ENCODE data around the gene MACROD2. TPM values are rescaled to one million over a fixed set of nuclear protein-coding genes. Genes with fewer than 3 reads are reported as not detected.

MACROD2 gene
- total RNA-seq, 1 experiment from 2014 or later: 1.6 TPM

DNA sequence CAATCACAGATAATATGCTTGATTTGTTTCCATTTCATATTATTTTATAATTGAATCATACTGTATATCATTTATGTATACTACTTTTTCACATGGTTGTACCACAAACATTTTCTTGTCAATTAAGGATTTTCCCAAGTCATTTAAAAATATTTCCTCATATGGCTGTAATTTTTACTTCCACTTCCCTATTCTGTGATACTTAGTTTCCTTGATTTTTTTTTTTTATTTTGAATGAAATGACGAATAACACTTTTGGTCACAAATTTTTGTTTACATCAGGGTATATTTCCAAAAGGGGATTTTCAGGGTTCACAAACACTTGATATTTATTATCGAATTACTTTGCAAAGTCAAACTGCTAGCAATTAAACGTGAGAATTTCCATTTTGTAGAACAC lies 2062.3 kb downstream of the MACROD2 start:
- H3K4me1 Mint-ChIP-seq: peaks cover 12 to 14% of the 10 kb centered on the region in 2 experiments; a peak in 3 of 4 replicates
- Histone ChIP-seq H3K27ac (ENCODE audit: insufficient read length, low read depth, low read length) (no peak overlapping the region), H4K20me1 (ENCODE audit: control insufficient read depth, insufficient read depth, insufficient read length) (peaks cover 3% of the 10 kb centered on the region), H3K9me3 (ENCODE audit: control insufficient read depth, low read depth, low read length) (no peaks in the 10 kb centered on the region), H3K79me1 (ENCODE audit: insufficient read depth, low read depth, low read length, poor library complexity, severe bottlenecking) (no peaks in the 10 kb centered on the region), H2AFZ (ENCODE audit: low read length) (no peak overlapping the region), H3K23ac (ENCODE audit: insufficient read length, low read depth, low read length) (no peak overlapping the region), H3K56ac (ENCODE audit: insufficient read length, low read depth, low read length) (no peak overlapping the region), H3K4ac (ENCODE audit: low read depth, low read length) (no peak overlapping the region), H3K9ac (ENCODE audit: extremely low read depth, insufficient read length, low read length) (no peak overlapping the region), H2BK12ac (ENCODE audit: insufficient read length, low read depth, low read length) (no peak overlapping the region), H2BK5ac (ENCODE audit: insufficient read length, low read length) (no peak overlapping the region), H3T11ph (ENCODE audit: low read length) (no peak overlapping the region), H3K27me3 (ENCODE audit: insufficient read depth, low read length) (no peaks in the 10 kb centered on the region), H2AK5ac (ENCODE audit: insufficient read length, low read length) (no peak overlapping the region), H2BK20ac (ENCODE audit: low read depth, low read length, poor library complexity, severe bottlenecking) (no peak overlapping the region), H3K14ac (ENCODE audit: insufficient read depth, low read length) (no peak overlapping the region), H3K4me1 (ENCODE audit: insufficient read depth, low read length) (no peaks in the 10 kb centered on the region), H2BK15ac (ENCODE audit: low read depth, low read length) (no peak overlapping the region), H2BK120ac (ENCODE audit: low read depth, low read length, poor library complexity, severe bottlenecking) (no peak overlapping the region), H3K23me2 (ENCODE audit: insufficient read length, low read depth, low read length, poor library complexity, severe bottlenecking) (no peaks in the 10 kb centered on the region), H3K4me2 (ENCODE audit: insufficient read depth, insufficient read length, low read length) (no peak overlapping the region), H4K5ac (ENCODE audit: insufficient read length, low read depth, low read length) (no peak overlapping the region), H4K91ac (ENCODE audit: insufficient read length, low read depth, low read length) (no peak overlapping the region), H3K79me2 (ENCODE audit: insufficient read depth, low read length) (no peaks in the 10 kb centered on the region), H4K8ac (replicated peaks; ENCODE audit: insufficient read length, low read depth, low read length) (no peak overlapping the region), H3K18ac (ENCODE audit: insufficient read length, low read depth, low read length) (no peak overlapping the region)
- WGBS (ENCODE audit: extremely low coverage, insufficient read length, low lambda C conversion rate): no CpG with 5 or more reads among the region's 3 CpGs
- H3K9me3 Mint-ChIP-seq: peaks cover 0 to 1% of the 10 kb centered on the region in 2 experiments; a peak in 1 of 5 replicates
- no peaks in the 10 kb centered on the region for H3K27me3 Mint-ChIP-seq (ENCODE audit: low read depth)
- DNase-seq: no peak
- H3K27ac Mint-ChIP-seq: no peak overlapping the region
- H3K4me3 Mint-ChIP-seq: no peak overlapping the region
- no peak for TF ChIP-seq CTCF (conservative IDR thresholded peaks at IDR 0.05)
- H3K36me3 Mint-ChIP-seq (ENCODE audit: insufficient read depth in 1 of 3, low read depth in 3 of 3): peaks cover 0 to 6% (median 3%) of the 10 kb centered on the region in 3 experiments; a peak in 3 of 7 replicates

Measured in H9 (cell line).